Gastroesophageal sphincter (tissue), 4 donors: Measurements from ENCODE around the gene ST7. TPM values are rescaled to one million over a fixed set of nuclear protein-coding genes. Genes with fewer than 3 reads are reported as not detected.

Experiments
- ATAC-seq: fragments of 150-250 bp; one replicate; pipeline ENCODE4 v1.9.1; 2016; ENCODE audit warnings: mild to moderate bottlenecking, moderate library complexity
- H3K27ac ChIP-seq, 4 donors: fragments of 200-600 bp; sonication (generic) in 3 of 4; 1 replicate in 3 of 4; 2 replicates in 1 of 4; pipeline ENCODE4 v1.5.1; 2016 to 2019
- H3K27me3 ChIP-seq: fragments of 200-600 bp; sonication (generic); one replicate; pipeline ENCODE4 v1.5.1; 2019
- H3K36me3 ChIP-seq, 2 donors: fragments of 200-600 bp; sonication (generic); one replicate each; pipeline ENCODE4 v1.5.1; 2019; ENCODE audit warnings: control low read depth in 1 of 2
- H3K4me1 ChIP-seq, 3 donors: fragments of 200-600 bp; sonication (generic); 1 replicate in 2 of 3; 2 replicates in 1 of 3; pipeline ENCODE4 v1.5.1; 2016 to 2019; ENCODE audit warnings: control low read depth in 2 of 3
- H3K4me3 ChIP-seq, 2 donors: fragments of 200-600 bp; sonication (generic); one replicate each; pipeline ENCODE4 v1.5.1; 2019; ENCODE audit warnings: mild to moderate bottlenecking in 1 of 2, moderate library complexity in 1 of 2
- H3K9me3 ChIP-seq, 3 donors: fragments of 200-600 bp; sonication (generic); one replicate each; pipeline ENCODE4 v1.5.1; 2017 to 2019; ENCODE audit warnings: control low read depth in 2 of 3
- CTCF ChIP-seq, 4 experiments: fragments of 200-600 bp in 2 of 4; fragments of 450-650 bp in 2 of 4; sonication (generic) in 1 of 4; IDR thresholded peaks; one replicate each; pipeline ENCODE4 v1.5.1; 2017 to 2019; ENCODE audit warnings: antibody characterized with exemption in 4 of 4, mild to moderate bottlenecking in 2 of 4, moderate library complexity in 2 of 4
- EP300 ChIP-seq: sonication (generic); formaldehyde crosslinking; IDR thresholded peaks from one replicate; pipeline ENCODE4 v1.6.1; 2017; ENCODE audit warnings: antibody characterized with exemption, mild to moderate bottlenecking
- POLR2A ChIP-seq, 2 donors: fragments of 450-650 bp; IDR thresholded peaks; one replicate each; pipeline ENCODE4 v1.6.1; 2017; ENCODE audit warnings: antibody characterized with exemption in 2 of 2, mild to moderate bottlenecking in 2 of 2, moderate library complexity in 1 of 2
- POLR2AphosphoS5 ChIP-seq: sonication (generic); formaldehyde crosslinking; IDR thresholded peaks from one replicate; pipeline ENCODE4 v1.6.1; 2017; ENCODE audit warnings: antibody characterized with exemption
- WGBS, 2 donors: methylation state at CpG; one replicate each; pipeline ENCODE4 v1.1.5; 2018; ENCODE audit warnings: low coverage in 1 of 2; 5-methylcytosine and 5-hydroxymethylcytosine counted together
- total RNA-seq, 4 donors: library from RNA; depleted of rRNA; stranded (reverse); fragments of >200 nt; gene quantifications; one replicate each; pipeline ENCODE4 v1.1.0, GENCODE V29; 2016

The ST7 gene
- total RNA-seq, 4 donors from 2014 or later: 19.1 to 43.9 (median 24.2) TPM

- H3K9me3 ChIP-seq: no peaks in the 10 kb centered on the region
- H3K4me1 ChIP-seq: no peaks in the 10 kb centered on the region
- no peaks in the 10 kb centered on the region for H3K27me3 ChIP-seq
- H3K36me3 ChIP-seq: peaks cover 0 to 55% of the 10 kb centered on the region in 2 donors
- H3K4me3 ChIP-seq: no peak overlapping the region
- no peak for ATAC-seq
- H3K27ac ChIP-seq: no peak overlapping the region
- TF ChIP-seq POLR2AphosphoS5 (no peak), EP300 (no peak), CTCF (IDR thresholded peaks at IDR 0.05) (no peak), POLR2A (IDR thresholded peaks at IDR 0.05) (no peak)
- WGBS, 2 donors: 93 to 97% methylated on average over 2 of the region's 2 CpGs
Observed at GRCh38 chr7:117134889-117135552, 181.7 kb downstream of the ST7 start.

- TF ChIP-seq POLR2A (IDR thresholded peaks at IDR 0.05): no peak
- TF ChIP-seq CTCF (IDR thresholded peaks at IDR 0.05): no peak
- Histone ChIP-seq H3K36me3 (peaks cover 0 to 57% of the 10 kb centered on the region in 2 donors), H3K4me3 (no peak overlapping the region), H3K27me3 (no peaks in the 10 kb centered on the region), H3K27ac (no peak overlapping the region), H3K9me3 (no peaks in the 10 kb centered on the region), H3K4me1 (no peaks in the 10 kb centered on the region)
- 100% methylated on average over 1 of the region's 1 CpG; no CpG with 5 or more reads in 1 of the 2 donors for WGBS, 2 donors
- no peak for ATAC-seq
Observed at GRCh38 chr7:117135553-117135891, 182.2 kb downstream of the ST7 start.

GRCh38 chr7:117137868-117138267, 184.6 kb downstream of the ST7 start:
- peaks cover 0 to 70% of the 10 kb centered on the region in 2 donors for H3K36me3 ChIP-seq
- H3K27me3 ChIP-seq: no peaks in the 10 kb centered on the region
- ATAC-seq: no peak
- H3K4me3 ChIP-seq: no peak overlapping the region
- no peak overlapping the region for H3K27ac ChIP-seq
- no peaks in the 10 kb centered on the region for H3K4me1 ChIP-seq
- no peaks in the 10 kb centered on the region for H3K9me3 ChIP-seq
- TF ChIP-seq POLR2AphosphoS5: no peak
- TF ChIP-seq POLR2A (IDR thresholded peaks at IDR 0.05): no peak
- TF ChIP-seq EP300: no peak
- WGBS, 2 donors: 96 to 98% methylated on average over 3 of the region's 3 CpGs

GRCh38 chr7:117138495-117138894, 185.2 kb downstream of the ST7 start:
- 69 to 94% methylated on average over 1 to 3 of the region's 3 CpGs for WGBS, 2 donors
- Histone ChIP-seq H3K27me3 (no peaks in the 10 kb centered on the region), H3K4me3 (no peak overlapping the region), H3K9me3 (no peaks in the 10 kb centered on the region), H3K4me1 (no peaks in the 10 kb centered on the region), H3K36me3 (peaks cover 0 to 76% of the 10 kb centered on the region in 2 donors), H3K27ac (no peak overlapping the region)
- TF ChIP-seq POLR2AphosphoS5 (no peak), POLR2A (IDR thresholded peaks at IDR 0.05) (no peak), EP300 (no peak), CTCF (IDR thresholded peaks at IDR 0.05) (no peak)
- ATAC-seq: no peak

GRCh38 chr7:117138981-117139380, 185.7 kb downstream of the ST7 start:
- Histone ChIP-seq H3K27me3 (no peaks in the 10 kb centered on the region), H3K4me1 (no peaks in the 10 kb centered on the region), H3K36me3 (peaks cover 0 to 74% of the 10 kb centered on the region in 2 donors), H3K9me3 (no peaks in the 10 kb centered on the region), H3K4me3 (no peak overlapping the region), H3K27ac (no peak overlapping the region)
- ATAC-seq: no peak
- no peak for TF ChIP-seq EP300
- TF ChIP-seq POLR2AphosphoS5: no peak
- no peak for TF ChIP-seq CTCF (IDR thresholded peaks at IDR 0.05)
- TF ChIP-seq POLR2A (IDR thresholded peaks at IDR 0.05): no peak
- WGBS, 2 donors: 68 to 80% methylated on average over 1 of the region's 1 CpG
